Rectal smooth muscle tissue (tissue), 1 donor: Measurements from ENCODE around the gene AK1.
"Not testable (repeated sequence)": the region's sequence is repeated elsewhere in the genome, so short reads cannot be mapped to it uniquely, and the experiment has no call there.

Experiments used
- H3K27ac ChIP-seq: one replicate; pipeline ENCODE4 v1.7.0; 2013; ENCODE audit warnings: low read depth, low read length, inconsistent platforms
- H3K27me3 ChIP-seq: one replicate; pipeline ENCODE4 v1.7.0; 2013; ENCODE audit warnings: low read length; ENCODE audit not compliant: control insufficient read depth, insufficient read depth
- H3K36me3 ChIP-seq: one replicate; pipeline ENCODE4 v1.7.0; 2013; ENCODE audit warnings: low read length; ENCODE audit not compliant: control insufficient read depth, insufficient read depth
- H3K4me1 ChIP-seq: one replicate; pipeline ENCODE4 v1.7.0; 2013; ENCODE audit warnings: low read length; ENCODE audit not compliant: control insufficient read depth, insufficient read depth
- H3K4me3 ChIP-seq: one replicate; pipeline ENCODE4 v1.7.0; 2013; ENCODE audit warnings: low read length
- H3K9ac ChIP-seq: one replicate; pipeline ENCODE4 v1.7.0; 2013; ENCODE audit warnings: low read length

Gene AK1

DNA sequence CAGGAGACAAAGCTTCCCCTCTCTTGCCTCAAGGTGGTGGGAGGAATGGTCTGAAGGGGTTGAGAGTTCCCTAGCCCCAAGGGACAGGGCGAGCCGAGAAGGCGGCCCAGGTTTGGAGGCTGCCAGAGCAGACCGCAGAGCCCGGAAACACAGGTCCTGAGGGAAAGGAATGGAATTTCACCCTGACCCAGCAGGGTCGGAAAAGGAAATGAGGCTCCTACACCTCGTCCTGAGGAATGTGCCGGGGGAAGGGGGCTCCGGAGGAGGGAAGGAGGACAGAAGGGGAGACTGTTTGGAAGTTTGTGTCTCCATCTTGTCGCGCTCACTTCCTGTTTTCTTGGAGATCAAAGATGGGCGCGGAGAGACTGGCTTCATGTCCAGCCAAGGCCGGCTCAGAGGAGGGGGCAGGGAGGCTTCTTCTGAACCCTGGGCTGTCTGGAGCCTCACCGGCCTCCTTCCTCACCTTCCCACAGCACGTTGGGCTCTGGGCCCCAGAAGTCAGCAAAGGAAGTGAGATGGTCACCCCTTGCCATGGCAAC, 32.6 kb downstream of the AK1 start:
- H3K27ac ChIP-seq: peak overlapping the region; percentile 36
- no peak overlapping the region for H3K9ac ChIP-seq
- H3K4me3 ChIP-seq: no peak overlapping the region
- no peaks in the 10 kb centered on the region for H3K4me1 ChIP-seq
- H3K27me3 ChIP-seq: no peaks in the 10 kb centered on the region
- no peaks in the 10 kb centered on the region for H3K36me3 ChIP-seq

GRCh38 chr9:127841087-127841835, 36.2 kb downstream of the AK1 start:
- no peak overlapping the region for H3K9ac ChIP-seq
- no peak overlapping the region for H3K4me3 ChIP-seq
- no peaks in the 10 kb centered on the region for H3K27me3 ChIP-seq
- H3K36me3 ChIP-seq: no peaks in the 10 kb centered on the region
- H3K27ac ChIP-seq: no peak overlapping the region
- H3K4me1 ChIP-seq: peaks cover 10% of the 10 kb centered on the region

GRCh38 chr9:127838375-127839078, 38.9 kb downstream of the AK1 start:
- Histone ChIP-seq H3K27ac (peak overlapping the region; percentile 76), H3K4me3 (no peak overlapping the region), H3K36me3 (no peaks in the 10 kb centered on the region), H3K9ac (no peak overlapping the region), H3K4me1 (peaks cover 12% of the 10 kb centered on the region), H3K27me3 (no peaks in the 10 kb centered on the region)

GRCh38 chr9:127837346-127837745, 40.1 kb downstream of the AK1 start:
- H3K9ac ChIP-seq: no peak overlapping the region
- H3K27ac ChIP-seq: no peak overlapping the region
- H3K27me3 ChIP-seq: no peaks in the 10 kb centered on the region
- no peaks in the 10 kb centered on the region for H3K36me3 ChIP-seq
- H3K4me3 ChIP-seq: no peak overlapping the region
- H3K4me1 ChIP-seq: peaks cover 12% of the 10 kb centered on the region

DNA sequence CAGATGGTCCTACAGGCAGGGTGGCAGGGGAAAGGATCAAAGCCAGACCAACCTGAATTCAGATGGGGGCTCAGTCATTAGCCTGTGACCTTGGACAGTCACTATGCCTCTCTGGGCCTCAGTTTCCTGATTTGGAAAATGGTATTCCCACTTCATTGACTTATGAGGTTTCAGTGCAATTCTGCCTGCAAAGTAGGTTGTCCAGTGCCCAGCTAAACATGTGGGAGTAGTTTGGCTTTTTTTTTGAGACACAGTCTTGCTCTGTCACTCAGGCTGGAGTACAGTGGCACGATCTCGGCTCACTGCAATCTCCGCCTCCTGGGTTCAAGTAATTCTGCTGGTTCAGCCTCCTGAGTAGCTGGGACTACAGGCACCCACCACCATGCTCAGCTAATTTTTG, 40.9 kb downstream of the AK1 start:
- Histone ChIP-seq H3K9ac (peak overlapping the region; percentile 21), H3K4me1 (peaks cover 12% of the 10 kb centered on the region), H3K27ac (peak overlapping the region; percentile 73), H3K4me3 (peak overlapping the region; percentile 21)
- not testable (repeated sequence) for H3K36me3 ChIP-seq, H3K27me3 ChIP-seq

GRCh38 chr9:127835991-127836516, 41.4 kb downstream of the AK1 start:
- H3K27me3 ChIP-seq: no peaks in the 10 kb centered on the region
- peak overlapping the region; percentile 21 for H3K9ac ChIP-seq
- H3K36me3 ChIP-seq: no peaks in the 10 kb centered on the region
- peak overlapping the region; percentile 73 for H3K27ac ChIP-seq
- H3K4me1 ChIP-seq: peaks cover 12% of the 10 kb centered on the region
- peak overlapping the region; percentile 15 for H3K4me3 ChIP-seq

GRCh38 chr9:127833555-127833954, 43.9 kb downstream of the AK1 start:
- no peak overlapping the region for H3K9ac ChIP-seq
- no peaks in the 10 kb centered on the region for H3K27me3 ChIP-seq
- H3K4me3 ChIP-seq: no peak overlapping the region
- no peaks in the 10 kb centered on the region for H3K36me3 ChIP-seq
- peaks cover 12% of the 10 kb centered on the region for H3K4me1 ChIP-seq
- H3K27ac ChIP-seq: no peak overlapping the region

- H3K4me1 ChIP-seq: peaks cover 6% of the 10 kb centered on the region
- H3K4me3 ChIP-seq: no peak overlapping the region
- no peak overlapping the region for H3K27ac ChIP-seq
- no peaks in the 10 kb centered on the region for H3K36me3 ChIP-seq
- no peak overlapping the region for H3K9ac ChIP-seq
- H3K27me3 ChIP-seq: no peaks in the 10 kb centered on the region
These were observed 45.2 kb downstream of the AK1 start for GRCh38 chr9:127832248-127832647.

DNA sequence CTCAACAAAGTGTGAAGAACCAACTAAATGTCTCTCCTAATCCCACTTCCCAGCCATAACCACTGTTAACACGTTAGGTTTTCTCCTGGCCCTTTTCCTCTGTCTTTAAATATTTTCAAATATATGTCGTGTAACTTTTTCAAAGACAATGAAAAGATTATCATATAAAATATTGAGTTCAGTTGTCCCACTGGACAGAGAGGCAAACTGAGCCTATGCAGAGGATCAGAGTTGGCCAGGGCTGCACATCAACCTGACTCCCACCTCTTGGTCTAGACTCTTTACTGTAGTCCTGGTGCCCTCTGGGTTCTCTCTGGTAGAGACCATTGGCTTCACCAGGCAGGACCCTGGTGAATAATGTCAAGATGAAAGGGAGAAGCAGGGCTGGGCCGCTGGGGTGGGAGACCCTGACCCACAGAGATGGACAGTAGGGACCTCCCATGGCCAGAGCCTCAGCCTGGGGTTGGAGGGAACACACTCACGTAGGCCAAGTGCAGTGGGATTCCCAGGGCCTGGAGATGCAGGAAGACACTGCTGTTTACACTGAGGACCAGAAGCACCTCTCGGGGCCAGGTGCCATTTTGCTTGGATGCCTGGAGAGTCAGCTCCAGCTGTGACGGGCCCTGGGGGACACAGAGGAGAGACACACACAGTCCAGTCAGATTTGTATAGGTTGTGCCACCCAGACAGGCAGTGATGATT, 48.1 kb downstream of the AK1 start:
- no peak overlapping the region for H3K4me3 ChIP-seq
- no peaks in the 10 kb centered on the region for H3K36me3 ChIP-seq
- H3K9ac ChIP-seq: no peak overlapping the region
- no peaks in the 10 kb centered on the region for H3K27me3 ChIP-seq
- H3K4me1 ChIP-seq: no peaks in the 10 kb centered on the region
- no peak overlapping the region for H3K27ac ChIP-seq

- Histone ChIP-seq H3K9ac (no peak overlapping the region), H3K27ac (peak overlapping the region; percentile 79), H3K27me3 (no peaks in the 10 kb centered on the region), H3K4me1 (no peaks in the 10 kb centered on the region), H3K36me3 (peaks cover 4% of the 10 kb centered on the region), H3K4me3 (peak overlapping the region; percentile 49)
These were observed 49.0 kb downstream of the AK1 start for GRCh38 chr9:127828262-127829031.

GRCh38 chr9:127826253-127826913, 51.1 kb downstream of the AK1 start:
- no peak overlapping the region for H3K9ac ChIP-seq
- peaks cover 4% of the 10 kb centered on the region for H3K36me3 ChIP-seq
- H3K27ac ChIP-seq: no peak overlapping the region
- H3K27me3 ChIP-seq: no peaks in the 10 kb centered on the region
- H3K4me3 ChIP-seq: no peak overlapping the region
- H3K4me1 ChIP-seq: no peaks in the 10 kb centered on the region
